ENCODE data around the gene ACP5.

The ACP5 gene

DNA sequence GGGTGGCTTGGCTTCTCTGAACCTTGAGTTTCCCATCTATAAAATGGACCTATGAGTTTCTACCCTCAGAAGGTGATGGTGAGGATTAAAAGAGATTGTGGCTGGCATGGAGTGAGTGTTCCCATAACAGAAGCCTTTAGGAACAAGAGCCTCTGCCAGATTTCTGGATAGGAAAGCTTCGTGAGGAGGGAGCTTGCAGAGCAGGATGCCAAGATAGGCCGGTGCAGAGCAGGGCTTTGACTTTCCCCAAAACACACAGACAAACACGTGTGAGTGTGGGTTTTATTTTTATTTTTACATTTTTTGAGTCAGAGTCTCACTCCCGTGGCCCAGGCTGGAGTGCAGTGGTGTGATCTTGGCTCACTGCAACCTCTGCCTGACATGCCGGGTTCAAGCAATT lies 42.5 kb downstream of the ACP5 start:
- H3K9ac ChIP-seq (ENCODE audit: low read length) = no peak overlapping the region
- H3K79me2 ChIP-seq (ENCODE audit: low read length) = no peaks in the 10 kb centered on the region
- no peak for DNase-seq
- no peak overlapping the region for H3K4me2 ChIP-seq (ENCODE audit: low read depth, low read length)
- no peak for TF ChIP-seq EZH2 (optimal IDR thresholded peaks at IDR 0.05; ENCODE audit: low read depth, low read length)
- TF ChIP-seq EZH2phosphoT487 (IDR thresholded peaks at IDR 0.05; ENCODE audit: low read length) = no peak
- H3K4me3 ChIP-seq (ENCODE audit: low read length) = no peak overlapping the region
- no peak overlapping the region for H2AFZ ChIP-seq (ENCODE audit: low read length)
- H3K9me2 ChIP-seq (replicated peaks; ENCODE audit: insufficient read depth, low read length) = no peaks in the 10 kb centered on the region
- no peaks in the 10 kb centered on the region for H3K9me3 ChIP-seq (replicated peaks; ENCODE audit: insufficient read depth, low read length)
- H4K20me1 ChIP-seq (ENCODE audit: insufficient read depth, low read length) = no peaks in the 10 kb centered on the region
- peaks cover 8% of the 10 kb centered on the region; the same call in 1 of the 2 replicates for H3F3A ChIP-seq (ENCODE audit: insufficient read depth, low read length)
- no peak overlapping the region for H3K27ac ChIP-seq (ENCODE audit: low read length)
- H3K4me1 ChIP-seq (ENCODE audit: low read length) = peaks cover 3% of the 10 kb centered on the region; the same call in 1 of the 2 replicates
- peaks cover 24% of the 10 kb centered on the region for H3K27me3 ChIP-seq (replicated peaks; ENCODE audit: insufficient read depth, low read length)
- H3K36me3 ChIP-seq (replicated peaks; ENCODE audit: insufficient read depth, low read length) = no peaks in the 10 kb centered on the region

DNA sequence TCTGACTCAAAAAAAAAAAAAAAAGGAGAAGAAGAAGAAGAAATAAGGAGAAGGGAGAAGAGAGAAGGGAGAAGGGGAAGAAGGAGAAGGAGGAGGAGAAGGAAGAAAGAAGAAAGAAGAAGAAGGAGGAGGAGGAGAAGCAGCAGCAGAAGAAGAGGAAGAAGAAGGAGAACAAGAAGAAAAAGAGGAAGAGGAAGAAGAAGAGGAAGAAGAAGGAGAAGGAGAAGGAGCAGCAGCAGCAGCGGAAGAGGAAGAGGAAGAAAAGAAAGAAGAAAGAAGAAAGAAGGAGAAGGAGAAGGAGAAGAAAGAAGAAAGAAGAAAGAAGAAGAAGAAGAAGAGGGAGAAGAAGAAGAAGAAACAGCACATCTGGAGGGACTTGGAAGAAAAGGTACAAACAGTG lies 42.9 kb downstream of the ACP5 start:
- Histone ChIP-seq H3K9ac (ENCODE audit: low read length) (no peak overlapping the region), H3K4me3 (ENCODE audit: low read length) (no peak overlapping the region), H3K27ac (ENCODE audit: low read length) (no peak overlapping the region), H3K27me3 (replicated peaks; ENCODE audit: insufficient read depth, low read length) (peaks cover 22% of the 10 kb centered on the region), H3F3A (ENCODE audit: insufficient read depth, low read length) (peaks cover 8% of the 10 kb centered on the region; the same call in 1 of the 2 replicates), H2AFZ (ENCODE audit: low read length) (no peak overlapping the region), H3K4me2 (ENCODE audit: low read depth, low read length) (no peak overlapping the region), H3K9me2 (replicated peaks; ENCODE audit: insufficient read depth, low read length) (no peaks in the 10 kb centered on the region), H3K79me2 (ENCODE audit: low read length) (no peaks in the 10 kb centered on the region), H3K36me3 (replicated peaks; ENCODE audit: insufficient read depth, low read length) (no peaks in the 10 kb centered on the region), H3K9me3 (replicated peaks; ENCODE audit: insufficient read depth, low read length) (no peaks in the 10 kb centered on the region), H4K20me1 (ENCODE audit: insufficient read depth, low read length) (no peaks in the 10 kb centered on the region), H3K4me1 (ENCODE audit: low read length) (peaks cover 3% of the 10 kb centered on the region; the same call in 1 of the 2 replicates)
- no peak for DNase-seq
- TF ChIP-seq, protein P1, sequence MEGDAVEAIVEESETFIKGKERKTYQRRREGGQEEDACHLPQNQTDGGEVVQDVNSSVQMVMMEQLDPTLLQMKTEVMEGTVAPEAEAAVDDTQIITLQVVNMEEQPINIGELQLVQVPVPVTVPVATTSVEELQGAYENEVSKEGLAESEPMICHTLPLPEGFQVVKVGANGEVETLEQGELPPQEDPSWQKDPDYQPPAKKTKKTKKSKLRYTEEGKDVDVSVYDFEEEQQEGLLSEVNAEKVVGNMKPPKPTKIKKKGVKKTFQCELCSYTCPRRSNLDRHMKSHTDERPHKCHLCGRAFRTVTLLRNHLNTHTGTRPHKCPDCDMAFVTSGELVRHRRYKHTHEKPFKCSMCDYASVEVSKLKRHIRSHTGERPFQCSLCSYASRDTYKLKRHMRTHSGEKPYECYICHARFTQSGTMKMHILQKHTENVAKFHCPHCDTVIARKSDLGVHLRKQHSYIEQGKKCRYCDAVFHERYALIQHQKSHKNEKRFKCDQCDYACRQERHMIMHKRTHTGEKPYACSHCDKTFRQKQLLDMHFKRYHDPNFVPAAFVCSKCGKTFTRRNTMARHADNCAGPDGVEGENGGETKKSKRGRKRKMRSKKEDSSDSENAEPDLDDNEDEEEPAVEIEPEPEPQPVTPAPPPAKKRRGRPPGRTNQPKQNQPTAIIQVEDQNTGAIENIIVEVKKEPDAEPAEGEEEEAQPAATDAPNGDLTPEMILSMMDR (IDR thresholded peaks at IDR 0.05; ENCODE audit: low read length) = no peak
- TF ChIP-seq EZH2phosphoT487 (IDR thresholded peaks at IDR 0.05; ENCODE audit: low read length) (no peak), EZH2 (optimal IDR thresholded peaks at IDR 0.05; ENCODE audit: low read depth, low read length) (no peak)

DNA sequence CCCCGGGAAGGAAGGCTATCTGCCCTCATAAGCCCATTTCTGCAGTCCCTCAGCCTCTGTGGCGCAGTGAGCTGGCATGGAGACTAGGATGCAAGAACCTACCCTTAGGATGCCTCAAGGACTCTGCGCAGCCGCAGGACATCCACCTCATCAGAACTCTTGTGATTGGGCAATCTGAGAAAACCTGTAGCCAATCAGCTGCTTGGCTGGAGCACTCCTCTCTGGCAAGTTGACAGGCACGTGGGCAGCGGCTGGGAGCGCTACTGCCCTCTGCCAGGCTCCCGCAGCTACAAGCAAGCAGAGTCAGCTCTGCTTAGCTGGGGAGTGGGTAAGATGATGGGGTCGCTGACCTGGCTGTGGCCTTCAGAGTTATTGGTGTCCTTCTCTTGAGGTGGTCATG lies 47.0 kb downstream of the ACP5 start:
- Histone ChIP-seq H3K79me2 (ENCODE audit: low read length) (peaks cover 16% of the 10 kb centered on the region), H3K27me3 (replicated peaks; ENCODE audit: insufficient read depth, low read length) (peaks cover 15% of the 10 kb centered on the region), H3K9ac (ENCODE audit: low read length) (no peak overlapping the region), H4K20me1 (ENCODE audit: insufficient read depth, low read length) (no peaks in the 10 kb centered on the region), H3K9me2 (replicated peaks; ENCODE audit: insufficient read depth, low read length) (no peaks in the 10 kb centered on the region), H3K9me3 (replicated peaks; ENCODE audit: insufficient read depth, low read length) (no peaks in the 10 kb centered on the region), H3K4me3 (ENCODE audit: low read length) (no peak overlapping the region), H2AFZ (ENCODE audit: low read length) (no peak overlapping the region), H3K27ac (ENCODE audit: low read length) (no peak overlapping the region), H3K4me1 (ENCODE audit: low read length) (peaks cover under 1% of the 10 kb centered on the region; the same call in 1 of the 2 replicates), H3F3A (ENCODE audit: insufficient read depth, low read length) (peaks cover 4% of the 10 kb centered on the region; the same call in 1 of the 2 replicates), H3K4me2 (ENCODE audit: low read depth, low read length) (no peak overlapping the region), H3K36me3 (replicated peaks; ENCODE audit: insufficient read depth, low read length) (no peaks in the 10 kb centered on the region)
- DNase-seq = peak; percentile 68
- TF ChIP-seq, protein P1 (IDR thresholded peaks at IDR 0.05; ENCODE audit: low read length) = peak; percentile 31
- TF ChIP-seq EZH2 (optimal IDR thresholded peaks at IDR 0.05; ENCODE audit: low read depth, low read length) = no peak

GRCh38 chr19:11528551-11529341 lies 48.7 kb downstream of the ACP5 start, which contains the start of gene ECSIT:
TSS of gene ECSIT (minus strand) at chr19:11529134. CDS start at chr19:11519170, 9,964 bp downstream.
- H3K4me1 ChIP-seq (ENCODE audit: low read length) = no peaks in the 10 kb centered on the region
- TF ChIP-seq, protein P1 (IDR thresholded peaks at IDR 0.05; ENCODE audit: low read length) = no peak
- TF ChIP-seq EZH2phosphoT487 (IDR thresholded peaks at IDR 0.05; ENCODE audit: low read length) (no peak), EZH2 (optimal IDR thresholded peaks at IDR 0.05; ENCODE audit: low read depth, low read length) (no peak)

More at GRCh38 chr19:11528551-11529341, 48.7 kb downstream of the ACP5 start, which contains the start of gene ECSIT:
- Histone ChIP-seq H2AFZ (ENCODE audit: low read length) (peak within 1 kb of the TSS; percentile 62), H3K27me3 (replicated peaks; ENCODE audit: insufficient read depth, low read length) (no peaks in the 10 kb centered on the region), H3K79me2 (ENCODE audit: low read length) (peaks cover 16% of the 10 kb centered on the region), H3K27ac (ENCODE audit: low read length) (peak within 1 kb of the TSS; percentile 67; the same call in 1 of the 2 replicates), H4K20me1 (ENCODE audit: insufficient read depth, low read length) (no peaks in the 10 kb centered on the region), H3K9ac (ENCODE audit: low read length) (peak within 1 kb of the TSS; percentile 75), H3K4me2 (ENCODE audit: low read depth, low read length) (peak within 1 kb of the TSS; percentile 75), H3K9me3 (replicated peaks; ENCODE audit: insufficient read depth, low read length) (no peaks in the 10 kb centered on the region), H3K36me3 (replicated peaks; ENCODE audit: insufficient read depth, low read length) (no peaks in the 10 kb centered on the region), H3K4me3 (ENCODE audit: low read length) (peak within 1 kb of the TSS; percentile 90), H3K9me2 (replicated peaks; ENCODE audit: insufficient read depth, low read length) (no peaks in the 10 kb centered on the region), H3F3A (ENCODE audit: insufficient read depth, low read length) (no peaks in the 10 kb centered on the region)
- DNase-seq = peak; percentile 96

Measured in MM.1S (cell line).